GM12801 (cell line): ENCODE measurements around the gene PTPRH.

Source experiments
- CTCF ChIP-seq: IDR thresholded peaks from one replicate; pipeline ENCODE4 v1.5.1; 2011; ENCODE audit warnings: control low read depth; ENCODE audit not compliant: insufficient read length; ENCODE audit errors: extremely low read depth

The PTPRH gene

GRCh38 chr19:55248704-55249103 is 39.4 kb upstream of the PTPRH start:
- no peak for TF ChIP-seq CTCF

DNA sequence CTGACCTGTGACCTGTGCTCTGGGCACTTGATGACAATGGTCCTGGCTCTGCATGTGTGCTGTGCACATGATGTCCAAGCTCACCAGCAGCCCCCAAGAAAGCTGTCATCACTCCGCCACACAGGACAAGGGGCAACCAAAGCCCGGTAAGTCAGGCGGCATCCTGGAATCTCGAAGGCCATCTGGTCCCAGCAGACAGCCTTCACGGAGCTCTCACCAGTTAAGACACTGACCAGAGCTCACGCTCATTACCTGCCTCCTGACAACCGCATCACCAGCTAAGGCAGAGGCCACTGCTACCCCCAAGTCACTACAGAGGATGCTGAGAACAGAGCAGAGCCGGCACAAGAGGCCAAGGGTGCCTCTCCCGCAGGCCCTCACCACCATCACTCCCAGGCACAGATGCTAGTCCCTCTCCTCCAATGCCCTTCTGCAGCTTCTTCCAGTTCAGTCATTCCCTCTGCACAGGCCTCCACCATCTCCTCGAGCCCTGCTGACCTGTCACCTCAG is 38.9 kb upstream of the PTPRH start:
- TF ChIP-seq CTCF, result no peak

GRCh38 chr19:55247621-55248099 is 38.4 kb upstream of the PTPRH start:
- TF ChIP-seq CTCF, result no peak

GRCh38 chr19:55246462-55247451 is 37.5 kb upstream of the PTPRH start:
- TF ChIP-seq CTCF, result no peak

DNA sequence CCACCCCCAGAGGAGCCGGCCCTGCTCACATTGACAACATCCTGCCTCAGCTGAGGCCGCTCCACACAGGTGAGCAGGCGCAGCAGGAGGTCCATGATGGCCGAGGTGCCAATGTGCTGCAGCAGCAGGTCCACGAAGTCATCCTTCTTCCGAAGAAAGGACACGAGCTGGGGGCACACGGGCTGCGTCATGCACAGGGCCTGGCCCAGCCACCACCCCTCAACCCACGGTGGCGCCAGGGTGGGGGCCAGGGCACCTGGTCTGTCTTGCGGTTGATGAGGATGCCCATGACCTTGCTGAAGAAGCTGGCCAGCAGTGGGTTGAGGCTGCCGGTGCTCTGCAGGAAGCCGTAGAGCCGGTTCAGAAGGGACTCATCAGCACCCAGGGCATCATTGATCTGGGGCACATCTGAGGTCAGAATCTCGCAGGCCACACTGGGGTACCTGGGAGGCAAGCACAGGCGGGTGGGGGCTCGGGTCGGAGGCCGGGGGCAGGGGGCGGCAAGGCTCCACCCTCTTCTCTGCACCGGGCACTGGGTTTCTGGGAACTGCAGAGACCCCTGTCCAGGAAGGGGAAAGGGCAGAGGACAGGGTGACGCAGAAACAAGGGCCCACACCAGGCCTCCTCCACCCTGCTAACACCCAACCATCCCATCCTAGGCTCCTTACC is 36.1 kb upstream of the PTPRH start:
- TF ChIP-seq CTCF, result no peak

GRCh38 chr19:55244004-55244680 is 34.8 kb upstream of the PTPRH start:
- TF ChIP-seq CTCF, result no peak

DNA sequence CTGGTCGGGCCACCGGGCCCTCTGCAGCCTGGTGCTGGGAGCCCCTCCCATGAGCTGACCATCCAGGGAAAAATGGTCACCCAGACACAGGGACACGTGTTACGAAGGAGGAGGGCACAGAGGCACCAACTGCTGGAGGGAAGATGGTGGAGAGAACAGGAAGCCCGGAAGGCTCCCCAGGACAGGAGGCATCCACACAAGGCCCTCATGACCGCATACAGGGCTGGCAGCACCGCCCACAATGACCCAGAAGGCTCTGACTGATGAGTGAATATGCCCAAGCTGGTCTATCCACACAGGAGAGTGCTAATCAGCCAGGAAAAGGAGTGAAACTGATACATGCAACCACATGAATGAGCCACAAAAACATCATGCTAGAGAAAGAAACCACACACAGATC is 33.2 kb upstream of the PTPRH start:
- no peak for TF ChIP-seq CTCF
